Nephron (organoid): ENCODE data around the gene KRT72.

ENCODE experiments used
- H3K27ac Mint-ChIP-seq, 3 experiments: 2 replicates each; pipeline ENCODE4 v1.8.0; 2020; ENCODE audit warnings: mixed read lengths in 3 of 3, mild to moderate bottlenecking in 2 of 3, moderate library complexity in 1 of 3
- H3K27me3 Mint-ChIP-seq: 2 replicates; pipeline ENCODE4 v1.8.0; 2021; ENCODE audit warnings: low read depth, mild to moderate bottlenecking, moderate library complexity, mixed read lengths
- H3K36me3 Mint-ChIP-seq: 2 replicates; pipeline ENCODE4 v1.8.0; 2020; ENCODE audit warnings: low read depth, mixed read lengths
- H3K4me1 Mint-ChIP-seq: 2 replicates; pipeline ENCODE4 v1.8.0; 2020; ENCODE audit warnings: mixed read lengths
- H3K4me3 Mint-ChIP-seq, 3 experiments: 2 replicates each; pipeline ENCODE4 v1.8.0; 2020; ENCODE audit warnings: mild to moderate bottlenecking in 3 of 3, mixed read lengths in 3 of 3, moderate library complexity in 2 of 3
- H3K9me3 Mint-ChIP-seq: 2 replicates; pipeline ENCODE4 v1.8.0; 2020; ENCODE audit warnings: mixed read lengths
- CTCF ChIP-seq, 3 experiments: fragments of 200-600 bp; sonication (generic); IDR thresholded peaks; one replicate each; pipeline ENCODE4 v1.5.0; 2021; ENCODE audit warnings: antibody characterized with exemption in 3 of 3; ENCODE audit not compliant: unreplicated experiment in 3 of 3

Gene KRT72

GRCh38 chr12:52636592-52637258 is 35.5 kb upstream of the KRT72 start:
- no peak for TF ChIP-seq CTCF (IDR thresholded peaks at IDR 0.05; ENCODE audit: unreplicated experiment in 3 of 3)

GRCh38 chr12:52636189-52636588 is 34.9 kb upstream of the KRT72 start:
- Mint-ChIP-seq H3K9me3 (no peaks in the 10 kb centered on the region), H3K36me3 (no peaks in the 10 kb centered on the region), H3K27ac (no peak overlapping the region), H3K27me3 (peaks cover 11% of the 10 kb centered on the region), H3K4me1 (no peaks in the 10 kb centered on the region), H3K4me3 (no peak overlapping the region)
- no peak for TF ChIP-seq CTCF (IDR thresholded peaks at IDR 0.05; ENCODE audit: unreplicated experiment in 3 of 3)

More at GRCh38 chr12:52636592-52637258, 35.5 kb upstream of the KRT72 start:
- Mint-ChIP-seq H3K9me3 (no peaks in the 10 kb centered on the region), H3K4me3 (no peak overlapping the region), H3K36me3 (no peaks in the 10 kb centered on the region), H3K27ac (no peak overlapping the region), H3K4me1 (no peaks in the 10 kb centered on the region), H3K27me3 (peaks cover 14% of the 10 kb centered on the region)

GRCh38 chr12:52634266-52635056 is 33.2 kb upstream of the KRT72 start:
- H3K4me3 Mint-ChIP-seq: no peak overlapping the region
- no peaks in the 10 kb centered on the region for H3K9me3 Mint-ChIP-seq
- no peak overlapping the region for H3K27ac Mint-ChIP-seq
- H3K4me1 Mint-ChIP-seq: no peaks in the 10 kb centered on the region
- H3K36me3 Mint-ChIP-seq: no peaks in the 10 kb centered on the region
- H3K27me3 Mint-ChIP-seq: peaks cover 8% of the 10 kb centered on the region
- no peak for TF ChIP-seq CTCF (IDR thresholded peaks at IDR 0.05; ENCODE audit: unreplicated experiment in 3 of 3)

GRCh38 chr12:52633383-52633782 is 32.1 kb upstream of the KRT72 start:
- TF ChIP-seq CTCF (IDR thresholded peaks at IDR 0.05; ENCODE audit: unreplicated experiment in 3 of 3): no peak
- H3K27me3 Mint-ChIP-seq: peaks cover 11% of the 10 kb centered on the region
- H3K36me3 Mint-ChIP-seq: no peaks in the 10 kb centered on the region
- no peak overlapping the region for H3K4me3 Mint-ChIP-seq
- H3K9me3 Mint-ChIP-seq: no peaks in the 10 kb centered on the region
- H3K4me1 Mint-ChIP-seq: no peaks in the 10 kb centered on the region
- no peak overlapping the region for H3K27ac Mint-ChIP-seq

GRCh38 chr12:52632656-52633055 is 31.4 kb upstream of the KRT72 start:
- Mint-ChIP-seq H3K4me1 (no peaks in the 10 kb centered on the region), H3K4me3 (no peak overlapping the region), H3K27me3 (peaks cover 12% of the 10 kb centered on the region), H3K9me3 (no peaks in the 10 kb centered on the region), H3K27ac (no peak overlapping the region), H3K36me3 (no peaks in the 10 kb centered on the region)
- TF ChIP-seq CTCF (IDR thresholded peaks at IDR 0.05; ENCODE audit: unreplicated experiment in 3 of 3): no peak
